IMR-90 (cell line): ENCODE measurements around the gene EHMT1. TPM values are rescaled to one million over a fixed set of nuclear protein-coding genes. Genes with fewer than 3 reads are reported as not detected.
A peak's percentile ranks its signal among the peaks of the same experiment; 100 is the strongest.

Source experiments
- ATAC-seq: fragments of 200-7000 bp; cut with Tn5 transposase; 2 replicates; pipeline ENCODE4 v1.9.1; 2020; ENCODE audit warnings: low read depth, mild to moderate bottlenecking, moderate library complexity
- BruUV-seq: library from RNA; stranded (reverse); fragments of 400-500 nt; replicated peaks from 2 replicates; lab custom pipeline; 2021; lab: Mats Ljungman, UMichigan
- CTCF ChIA-PET: fragments of 300-600 bp; formaldehyde crosslinking; extraction: SDS; loops from one replicate; lab custom pipeline; 2021; ENCODE audit warnings: antibody characterized with exemption; lab: Yijun Ruan, JAX
- POLR2A ChIA-PET: fragments of 300-600 bp; sonication (Branson Sonifier 250); formaldehyde crosslinking; loops from one replicate; lab custom pipeline; 2022; ENCODE audit warnings: antibody characterized with exemption; ENCODE audit not compliant: unreplicated experiment; lab: Charles Lee
- DNase-seq: peaks from one replicate; pipeline ENCODE4 v3.0.0; 2013
- H2AFZ ChIP-seq: replicated peaks from 2 replicates; pipeline ENCODE3; 2013; ENCODE audit warnings: low read length, mild to moderate bottlenecking; ENCODE audit not compliant: poor library complexity
- H2AK5ac ChIP-seq: 2 replicates; pipeline ENCODE4 v1.6.1; 2013; ENCODE audit warnings: low read depth, low read length, inconsistent platforms
- H2AK9ac ChIP-seq: replicated peaks from 2 replicates; pipeline ENCODE3; 2013; ENCODE audit warnings: mild to moderate bottlenecking, low read depth, low read length, moderate library complexity; ENCODE audit not compliant: poor library complexity
- H2BK120ac ChIP-seq: 2 replicates; pipeline ENCODE4 v1.6.1; 2013; ENCODE audit warnings: low read depth, low read length, inconsistent platforms
- H2BK15ac ChIP-seq: 3 replicates; pipeline ENCODE4 v1.6.1; 2013; ENCODE audit warnings: low read depth, low read length, inconsistent platforms
- H2BK20ac ChIP-seq: 2 replicates; pipeline ENCODE4 v1.6.1; 2013; ENCODE audit warnings: low read depth, mild to moderate bottlenecking, inconsistent platforms, low read length, moderate library complexity
- H2BK5ac ChIP-seq: 2 replicates; pipeline ENCODE4 v1.6.1; 2013; ENCODE audit warnings: mild to moderate bottlenecking, low read depth, low read length, inconsistent platforms; ENCODE audit not compliant: poor library complexity, severe bottlenecking
- H3K14ac ChIP-seq: replicated peaks from 2 replicates; pipeline ENCODE4 v1.6.1; 2013; ENCODE audit warnings: low read depth, low read length, inconsistent platforms
- H3K18ac ChIP-seq: 2 replicates; pipeline ENCODE4 v1.6.1; 2013; ENCODE audit warnings: low read depth, low read length, control low read depth
- H3K23ac ChIP-seq: 2 replicates; pipeline ENCODE4 v1.6.1; 2013; ENCODE audit warnings: low read depth, low read length, inconsistent platforms
- H3K27ac ChIP-seq: 2 replicates; pipeline ENCODE4 v1.5.1; 2013; ENCODE audit warnings: mild to moderate bottlenecking, control low read depth, low read length; ENCODE audit not compliant: insufficient read depth
- H3K27me3 ChIP-seq: 2 replicates; pipeline ENCODE4 v1.6.1; 2013; ENCODE audit warnings: low read length; ENCODE audit not compliant: control insufficient read depth, insufficient read depth
- H3K36me3 ChIP-seq: 2 replicates; pipeline ENCODE4 v1.6.1; 2013; ENCODE audit warnings: low read length, mixed read lengths; ENCODE audit not compliant: control insufficient read depth, insufficient read depth
- H3K4ac ChIP-seq: 2 replicates; pipeline ENCODE4 v1.6.1; 2013; ENCODE audit warnings: low read depth, low read length, inconsistent platforms
- H3K4me1 ChIP-seq: 2 replicates; pipeline ENCODE4 v1.6.1; 2013; ENCODE audit warnings: low read length, mixed read lengths; ENCODE audit not compliant: control insufficient read depth, insufficient read depth
- H3K4me2 ChIP-seq: 2 replicates; pipeline ENCODE4 v1.6.1; 2013; ENCODE audit warnings: low read depth, mild to moderate bottlenecking, control low read depth, low read length, moderate library complexity
- H3K4me3 ChIP-seq: 2 replicates; pipeline ENCODE4 v1.5.1; 2013; ENCODE audit warnings: low read depth, mild to moderate bottlenecking, control low read depth, low read length, moderate library complexity; ENCODE audit not compliant: insufficient read depth
- H3K56ac ChIP-seq: 2 replicates; pipeline ENCODE4 v1.6.1; 2013; ENCODE audit warnings: low read length, inconsistent platforms; ENCODE audit not compliant: insufficient read depth; ENCODE audit errors: extremely low read depth
- H3K79me1 ChIP-seq, 2 experiments: 2 replicates each; pipeline ENCODE4 v1.6.1; 2013; ENCODE audit warnings: low read length in 2 of 2, inconsistent platforms in 1 of 2, low read depth in 1 of 2
- H3K9ac ChIP-seq: 2 replicates; pipeline ENCODE4 v1.6.1; 2013; ENCODE audit warnings: low read depth, low read length, control low read depth
- H3K9me1 ChIP-seq: 2 replicates; pipeline ENCODE4 v1.6.1; 2013; ENCODE audit warnings: low read length, inconsistent platforms; ENCODE audit not compliant: insufficient read depth
- H3K9me3 ChIP-seq: 2 replicates; pipeline ENCODE4 v1.6.1; 2013; ENCODE audit warnings: low read length; ENCODE audit not compliant: control insufficient read depth, insufficient read depth
- H4K20me1 ChIP-seq: 2 replicates; pipeline ENCODE4 v1.6.1; 2013; ENCODE audit warnings: low read length, inconsistent platforms; ENCODE audit not compliant: insufficient read depth
- H4K5ac ChIP-seq: 2 replicates; pipeline ENCODE4 v1.6.1; 2013; ENCODE audit warnings: mild to moderate bottlenecking, low read depth, low read length, control low read depth
- H4K8ac ChIP-seq, 2 experiments: 2 replicates each; pipeline ENCODE4 v1.6.1; 2013; ENCODE audit warnings: low read depth in 2 of 2, low read length in 2 of 2, control low read depth in 1 of 2, inconsistent platforms in 1 of 2
- H4K91ac ChIP-seq: 2 replicates; pipeline ENCODE4 v1.6.1; 2013; ENCODE audit warnings: low read depth, low read length, inconsistent platforms; ENCODE audit not compliant: insufficient read depth
- BHLHE40 ChIP-seq: fragments of 150-350 bp; IDR thresholded peaks from 2 replicates; pipeline ENCODE4 v1.6.1; 2016; ENCODE audit warnings: mild to moderate bottlenecking, low read depth, low read length
- CEBPB ChIP-seq: IDR thresholded peaks from 2 replicates; pipeline ENCODE4 v1.6.1; 2012; ENCODE audit warnings: low read depth, low read length, improper control_type of control experiment
- CHD1 ChIP-seq: IDR thresholded peaks from 2 replicates; pipeline ENCODE4 v1.6.1; 2012; ENCODE audit warnings: low read depth, low read length, improper control_type of control experiment
- FOS ChIP-seq: fragments of 150-350 bp; IDR thresholded peaks from 2 replicates; pipeline ENCODE4 v1.6.1; 2016; ENCODE audit warnings: low read depth, low read length
- MAFK ChIP-seq: IDR thresholded peaks from 2 replicates; pipeline ENCODE4 v1.6.1; 2012; ENCODE audit warnings: low read depth, low read length, improper control_type of control experiment
- MAZ ChIP-seq: IDR thresholded peaks from 2 replicates; pipeline ENCODE4 v1.6.1; 2012; ENCODE audit warnings: low read depth, mild to moderate bottlenecking, low read length, improper control_type of control experiment, moderate library complexity, borderline replicate concordance
- MXI1 ChIP-seq: IDR thresholded peaks from 2 replicates; pipeline ENCODE4 v1.6.1; 2012; ENCODE audit warnings: low read depth, mild to moderate bottlenecking, low read length, moderate library complexity, borderline replicate concordance
- NFE2L2 ChIP-seq: fragments of 150-350 bp; IDR thresholded peaks from 2 replicates; pipeline ENCODE4 v1.6.1; 2016; ENCODE audit warnings: low read depth, mild to moderate bottlenecking, low read length
- POLR2A ChIP-seq: IDR thresholded peaks from 2 replicates; pipeline ENCODE4 v1.6.1; 2012; ENCODE audit warnings: mild to moderate bottlenecking, low read depth, low read length
- RFX5 ChIP-seq: IDR thresholded peaks from 2 replicates; pipeline ENCODE4 v1.8.0; 2012; ENCODE audit warnings: low read depth, mild to moderate bottlenecking, low read length, moderate library complexity
- SMC3 ChIP-seq: fragments of 150-350 bp; IDR thresholded peaks from 2 replicates; pipeline ENCODE4 v1.6.1; 2016; ENCODE audit warnings: low read depth, mild to moderate bottlenecking, antibody characterized with exemption, low read length, moderate library complexity
- WGBS, 2 experiments: methylation state at CpG; one replicate each; pipeline versions ENCODE4 v1.1.5 to v1.1.7; 2013; ENCODE audit warnings: missing lambda C conversion rate in 2 of 2; ENCODE audit not compliant: insufficient read length in 1 of 2; ENCODE audit errors: extremely low coverage in 2 of 2; 5-methylcytosine and 5-hydroxymethylcytosine counted together
- dilution Hi-C: fragments of 300-500 bp; cut with HindIII; formaldehyde crosslinking; loops from one replicate; pipeline ENCODE4 v1.14.3; 2018; ENCODE audit warnings: low sequenced_read_pairs; ENCODE audit not compliant: unreplicated experiment
- in situ Hi-C: fragments of 300-500 bp; cut with MboI; formaldehyde crosslinking; loops from 3 replicates; pipeline ENCODE4 v1.14.3; 2019; ENCODE audit warnings: low sequenced_read_pairs, inconsistent platforms, mixed read lengths
- intact Hi-C: fragments of 100-400 bp; cut with micrococcal nuclease; formaldehyde crosslinking; loops from 2 replicates; pipeline ENCODE4 v1.10.0; 2022
- polyA plus RNA-seq, 3 experiments: library from polyadenylated mRNA; depleted of rRNA; stranded (reverse); fragments of >200 nt; gene quantifications; 2 replicates each; pipeline ENCODE4 v1.2.3, GENCODE V29; 2012; ENCODE audit warnings: low replicate concordance in 1 of 3
- total RNA-seq: library from RNA; depleted of rRNA; stranded (reverse); fragments of >200 nt; gene quantifications from 2 replicates; pipeline ENCODE4 v1.2.3, GENCODE V29; 2012
- TF ChIP-seq, protein P1 (sequence below): conservative IDR thresholded peaks from 2 replicates; pipeline ENCODE4 v1.5.1; 2012; ENCODE audit warnings: mild to moderate bottlenecking, low read depth, low read length, improper control_type of control experiment
- TF ChIP-seq, protein P2 (sequence below): fragments of 150-350 bp; IDR thresholded peaks from 2 replicates; pipeline ENCODE4 v1.6.1; 2016; ENCODE audit warnings: low read depth, mild to moderate bottlenecking, low read length, moderate library complexity, borderline replicate concordance
- TF ChIP-seq, protein P3 (sequence below): fragments of 150-350 bp; IDR thresholded peaks from 2 replicates; pipeline ENCODE4 v1.6.1; 2017; ENCODE audit warnings: mild to moderate bottlenecking, antibody characterized with exemption, low read length, low read depth

The EHMT1 gene
- total and polyA plus RNA-seq, 2 of the 4 experiments (the other 2 are of a cell fraction): 32.8 to 35.1 TPM

DNA sequence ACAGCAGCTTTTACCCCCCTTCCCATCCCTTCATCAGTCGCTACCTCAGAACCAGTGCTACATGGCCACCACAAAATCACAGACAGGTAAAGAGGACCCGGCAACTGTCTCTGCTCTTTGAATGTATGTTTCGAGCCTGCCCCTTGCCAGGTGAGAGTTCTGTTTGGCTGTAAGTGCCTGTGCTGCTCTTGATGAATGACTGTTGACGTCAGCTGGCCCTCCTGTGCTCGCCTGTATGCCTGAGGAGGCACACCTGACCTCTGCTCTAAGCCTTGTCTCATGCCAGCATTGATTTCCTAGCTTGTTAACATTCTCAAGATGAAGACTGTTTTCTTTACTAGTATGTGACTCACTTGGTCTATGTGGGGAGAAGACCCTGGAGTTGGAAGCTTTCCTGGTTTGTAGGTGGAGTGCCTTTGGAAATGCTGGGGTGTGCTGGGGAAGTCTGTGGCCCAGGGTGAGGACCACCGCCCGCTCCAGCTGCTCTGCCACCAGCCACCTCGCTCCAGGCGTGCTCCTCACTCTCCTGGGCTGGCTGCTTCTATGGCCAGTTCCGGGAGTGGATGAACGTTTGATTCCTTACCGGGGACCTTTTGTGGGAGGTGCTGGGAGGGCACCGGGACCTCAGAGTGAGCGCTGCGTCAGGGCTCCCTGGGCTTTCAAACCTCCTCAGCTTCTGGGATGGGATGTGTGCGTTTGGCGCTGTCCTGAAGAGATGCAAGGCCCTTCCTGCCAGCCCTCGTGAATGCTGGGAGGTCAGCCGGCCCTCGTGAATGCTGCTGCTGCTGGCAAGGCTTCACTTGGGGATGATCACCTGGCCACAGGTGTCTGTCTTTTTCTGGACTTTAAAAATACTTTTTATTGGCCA lies 109.9 kb downstream of the EHMT1 start:
- Histone ChIP-seq H4K20me1 (peaks cover 27% of the 10 kb centered on the region), H3K56ac (no peak overlapping the region), H2BK15ac (no peak overlapping the region), H2AK5ac (no peak overlapping the region), H4K5ac (no peak overlapping the region), H3K14ac (no peak overlapping the region), H3K4ac (no peak overlapping the region), H3K36me3 (peaks cover 42% of the 10 kb centered on the region), H3K4me3 (no peak overlapping the region), H3K18ac (no peak overlapping the region), H3K23ac (no peak overlapping the region), H3K27ac (no peak overlapping the region), H3K9me1 (peaks cover 19% of the 10 kb centered on the region), H2AK9ac (no peak overlapping the region), H4K8ac (no peak overlapping the region), H3K9ac (no peak overlapping the region), H4K91ac (no peak overlapping the region), H3K27me3 (no peaks in the 10 kb centered on the region), H2BK5ac (no peak overlapping the region), H3K4me1 (peaks cover 5% of the 10 kb centered on the region; the same call in 1 of the 2 replicates), H2BK20ac (no peak overlapping the region), H3K9me3 (peaks cover 3% of the 10 kb centered on the region), H2AFZ (no peak overlapping the region), H3K4me2 (no peak overlapping the region), H3K79me1 (peaks cover 45 to 78% of the 10 kb centered on the region in 2 experiments), H2BK120ac (no peak overlapping the region)
- ChIA-PET CTCF (no interaction called here), POLR2A (interaction anchor here (0.5 kb wide), 1 partner anchor 15 kb away, joined by 4 read pairs; no protein-coding TSS in a partner anchor)
- intact Hi-C loops: no loop called here
- WGBS, 2 experiments: 97% methylated on average over 7 of the region's 20 CpGs; no CpG with 5 or more reads in 1 of the 2 experiments
- DNase-seq (peak; percentile 19), ATAC-seq (no peak)
- in situ Hi-C loops: no loop called here
- no TSS peak for BruUV-seq
- dilution Hi-C loops: no loop called here
- no peak for TF ChIP-seq SMC3
- no peak for TF ChIP-seq CEBPB
- no peak for TF ChIP-seq FOS
- no peak for TF ChIP-seq MAZ
- no peak for TF ChIP-seq MAFK
- TF ChIP-seq BHLHE40: no peak
- TF ChIP-seq CHD1: no peak
- no peak for TF ChIP-seq NFE2L2
- TF ChIP-seq, protein P1, sequence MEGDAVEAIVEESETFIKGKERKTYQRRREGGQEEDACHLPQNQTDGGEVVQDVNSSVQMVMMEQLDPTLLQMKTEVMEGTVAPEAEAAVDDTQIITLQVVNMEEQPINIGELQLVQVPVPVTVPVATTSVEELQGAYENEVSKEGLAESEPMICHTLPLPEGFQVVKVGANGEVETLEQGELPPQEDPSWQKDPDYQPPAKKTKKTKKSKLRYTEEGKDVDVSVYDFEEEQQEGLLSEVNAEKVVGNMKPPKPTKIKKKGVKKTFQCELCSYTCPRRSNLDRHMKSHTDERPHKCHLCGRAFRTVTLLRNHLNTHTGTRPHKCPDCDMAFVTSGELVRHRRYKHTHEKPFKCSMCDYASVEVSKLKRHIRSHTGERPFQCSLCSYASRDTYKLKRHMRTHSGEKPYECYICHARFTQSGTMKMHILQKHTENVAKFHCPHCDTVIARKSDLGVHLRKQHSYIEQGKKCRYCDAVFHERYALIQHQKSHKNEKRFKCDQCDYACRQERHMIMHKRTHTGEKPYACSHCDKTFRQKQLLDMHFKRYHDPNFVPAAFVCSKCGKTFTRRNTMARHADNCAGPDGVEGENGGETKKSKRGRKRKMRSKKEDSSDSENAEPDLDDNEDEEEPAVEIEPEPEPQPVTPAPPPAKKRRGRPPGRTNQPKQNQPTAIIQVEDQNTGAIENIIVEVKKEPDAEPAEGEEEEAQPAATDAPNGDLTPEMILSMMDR: no peak
- TF ChIP-seq MXI1: no peak
- TF ChIP-seq, protein P2, sequence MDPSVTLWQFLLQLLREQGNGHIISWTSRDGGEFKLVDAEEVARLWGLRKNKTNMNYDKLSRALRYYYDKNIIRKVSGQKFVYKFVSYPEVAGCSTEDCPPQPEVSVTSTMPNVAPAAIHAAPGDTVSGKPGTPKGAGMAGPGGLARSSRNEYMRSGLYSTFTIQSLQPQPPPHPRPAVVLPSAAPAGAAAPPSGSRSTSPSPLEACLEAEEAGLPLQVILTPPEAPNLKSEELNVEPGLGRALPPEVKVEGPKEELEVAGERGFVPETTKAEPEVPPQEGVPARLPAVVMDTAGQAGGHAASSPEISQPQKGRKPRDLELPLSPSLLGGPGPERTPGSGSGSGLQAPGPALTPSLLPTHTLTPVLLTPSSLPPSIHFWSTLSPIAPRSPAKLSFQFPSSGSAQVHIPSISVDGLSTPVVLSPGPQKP: no peak
- no peak for TF ChIP-seq RFX5
- no peak for TF ChIP-seq POLR2A
- TF ChIP-seq, protein P3, sequence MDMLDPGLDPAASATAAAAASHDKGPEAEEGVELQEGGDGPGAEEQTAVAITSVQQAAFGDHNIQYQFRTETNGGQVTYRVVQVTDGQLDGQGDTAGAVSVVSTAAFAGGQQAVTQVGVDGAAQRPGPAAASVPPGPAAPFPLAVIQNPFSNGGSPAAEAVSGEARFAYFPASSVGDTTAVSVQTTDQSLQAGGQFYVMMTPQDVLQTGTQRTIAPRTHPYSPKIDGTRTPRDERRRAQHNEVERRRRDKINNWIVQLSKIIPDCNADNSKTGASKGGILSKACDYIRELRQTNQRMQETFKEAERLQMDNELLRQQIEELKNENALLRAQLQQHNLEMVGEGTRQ: no peak
